Stimulated activated CD8-positive, alpha-beta memory T cell treated with anti-CD3 and anti-CD28 coated beads, Interleukin-12 subunit alpha, Interleukin-12 subunit beta, amount 100 ng/mL, for 1 hour (primary cell): ENCODE measurements around the gene LYPD8.
"Not testable (repeated sequence)": the region's sequence is repeated elsewhere in the genome, so short reads cannot be mapped to it uniquely, and the experiment has no call there.

ENCODE experiments used
- DNase-seq: peaks from one replicate; pipeline ENCODE4 v3.0.0-alpha.2; 2020; ENCODE audit warnings: low read depth

LYPD8 gene, protein sequence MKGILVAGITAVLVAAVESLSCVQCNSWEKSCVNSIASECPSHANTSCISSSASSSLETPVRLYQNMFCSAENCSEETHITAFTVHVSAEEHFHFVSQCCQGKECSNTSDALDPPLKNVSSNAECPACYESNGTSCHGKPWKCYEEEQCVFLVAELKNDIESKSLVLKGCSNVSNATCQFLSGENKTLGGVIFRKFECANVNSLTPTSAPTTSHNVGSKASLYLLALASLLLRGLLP

GRCh38 chr1:248755517-248755916 lies at the start of gene LYPD8:
Gene LYPD8, minus strand, starts transcription at chr1:248755759. Its CDS starts 4,678 bp downstream, at chr1:248751081.
- no peak for DNase-seq

GRCh38 chr1:248804771-248805681 lies 49.5 kb upstream of the LYPD8 start:
- no peak for DNase-seq

GRCh38 chr1:248803501-248803900 lies 47.9 kb upstream of the LYPD8 start:
- not testable (repeated sequence) for DNase-seq

GRCh38 chr1:248802454-248802853 lies 46.9 kb upstream of the LYPD8 start:
- DNase-seq, result no peak

DNA sequence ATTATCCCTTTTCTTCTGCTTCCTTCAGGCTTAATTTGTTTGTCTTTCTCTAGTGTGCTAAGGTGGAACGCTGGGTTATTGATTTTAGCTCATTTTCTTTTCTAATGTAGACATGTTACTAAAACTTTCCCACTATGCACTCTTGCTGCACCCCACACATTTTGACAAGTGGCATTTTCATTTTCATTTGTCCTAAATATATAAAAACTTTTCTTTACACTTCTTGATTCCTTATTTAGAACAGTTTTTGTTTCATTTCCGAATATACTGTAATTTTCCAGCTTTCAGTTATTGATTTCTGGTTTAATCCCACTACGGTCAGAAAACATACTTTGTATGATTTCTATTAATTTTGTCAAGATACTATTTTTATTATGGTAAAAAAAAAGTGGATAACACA lies 44.9 kb upstream of the LYPD8 start:
- no peak for DNase-seq

DNA sequence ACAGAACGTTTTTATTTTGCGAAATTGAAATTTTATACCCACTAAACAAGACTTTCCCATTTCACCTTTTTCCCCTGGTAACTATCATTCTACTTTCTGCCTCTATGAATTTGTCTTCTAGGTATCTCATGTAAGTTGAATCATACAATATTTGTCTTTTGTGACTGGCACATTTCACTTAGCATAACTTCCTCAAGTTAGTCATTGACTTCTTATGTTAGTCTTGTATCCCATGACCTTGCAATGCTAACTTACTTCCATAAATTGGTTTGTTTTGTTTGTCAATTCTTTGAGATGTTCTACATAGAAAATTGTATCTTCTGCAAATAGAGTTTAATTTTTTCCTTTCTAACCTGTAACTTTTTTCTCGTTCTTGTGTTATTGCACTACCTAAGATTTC lies 43.2 kb upstream of the LYPD8 start:
- DNase-seq, result no peak

GRCh38 chr1:248794663-248795062 lies 39.1 kb upstream of the LYPD8 start:
- not testable (repeated sequence) for DNase-seq

- no peak for DNase-seq
Measured at GRCh38 chr1:248793592-248793991, 38.0 kb upstream of the LYPD8 start.

DNA sequence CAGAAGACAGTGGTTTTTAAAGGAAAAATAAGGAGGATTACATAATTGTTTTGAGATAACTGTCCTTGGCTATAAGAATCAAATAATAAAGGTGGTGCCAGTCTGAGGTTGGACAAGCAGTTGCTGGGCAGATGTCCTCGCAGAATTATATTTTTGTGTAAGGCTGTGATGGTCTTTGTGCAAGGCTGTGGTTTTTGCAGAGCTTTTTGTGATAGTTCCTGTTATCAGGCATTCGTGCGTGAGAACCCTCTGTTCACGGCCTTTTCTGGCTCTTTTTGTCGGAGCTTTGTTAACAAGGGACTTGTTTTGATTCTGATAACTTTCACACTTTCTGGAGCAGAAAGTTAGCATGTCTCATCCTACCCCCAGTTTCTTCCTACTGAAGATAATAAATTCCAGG lies 36.8 kb upstream of the LYPD8 start:
- DNase-seq, result no peak

DNA sequence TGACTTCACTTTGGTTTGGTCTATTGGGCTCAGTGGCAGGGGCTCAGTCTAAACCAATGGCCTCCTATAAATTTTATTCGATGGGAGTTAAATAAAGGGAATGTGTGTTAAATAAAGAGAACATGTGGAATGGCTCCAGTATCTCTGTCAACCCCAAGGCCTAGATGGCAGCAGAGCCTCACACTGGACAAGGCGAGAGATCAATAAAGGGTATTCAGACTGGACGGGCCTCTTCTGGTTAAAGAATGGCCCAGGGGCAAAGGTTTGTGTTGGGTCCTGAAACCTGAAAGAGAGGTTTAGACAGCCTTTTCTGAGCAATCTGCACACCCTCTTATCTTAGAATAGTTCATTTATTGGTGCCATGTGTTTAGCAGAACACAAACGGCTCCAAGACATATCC lies 35.5 kb upstream of the LYPD8 start:
- DNase-seq, result no peak

- no peak for DNase-seq
Measured at GRCh38 chr1:248790456-248790855, 34.9 kb upstream of the LYPD8 start.

DNA sequence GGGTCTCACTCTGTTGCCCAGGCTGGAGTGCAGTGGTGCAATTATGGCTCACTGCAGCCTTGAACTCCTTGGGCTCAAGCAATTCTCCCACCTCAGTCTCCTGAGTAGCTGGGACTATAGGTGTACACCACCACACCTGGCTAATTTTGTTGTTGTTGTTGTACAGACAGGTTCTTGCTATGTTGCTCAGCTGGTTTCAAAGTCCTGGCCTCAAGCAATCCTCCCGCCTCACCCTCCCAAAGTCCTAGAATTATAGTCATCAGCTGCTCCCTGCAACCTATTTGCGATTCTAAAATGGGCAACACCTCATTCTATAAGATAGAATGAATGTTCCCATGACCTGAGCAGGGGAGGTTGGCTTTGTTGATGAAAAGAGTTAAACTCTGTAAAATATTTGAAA lies 33.8 kb upstream of the LYPD8 start:
- DNase-seq, result not testable (repeated sequence)

DNA sequence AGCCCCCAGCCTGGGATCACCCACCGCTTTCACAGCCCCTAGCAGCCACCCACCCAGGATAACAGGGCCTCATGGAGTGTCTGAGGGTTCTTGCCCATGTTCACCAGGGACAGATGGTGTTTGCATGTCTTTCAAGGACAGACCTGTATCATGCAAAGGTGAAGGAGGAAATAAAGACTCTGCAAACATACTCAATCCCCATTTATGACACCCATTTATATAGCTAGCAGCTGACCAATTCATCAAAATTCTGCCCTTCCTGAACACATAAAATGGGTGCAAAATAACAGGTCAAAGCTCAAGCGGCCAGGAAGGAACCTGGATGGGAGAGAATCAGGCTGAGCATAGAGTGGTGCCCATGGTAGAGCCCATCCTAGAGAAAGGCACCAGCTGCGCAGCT lies 32.8 kb upstream of the LYPD8 start:
- DNase-seq, result no peak

- DNase-seq, result no peak
Measured at GRCh38 chr1:248787430-248787829, 31.9 kb upstream of the LYPD8 start.

- no peak for DNase-seq
Measured at GRCh38 chr1:248786156-248786555, 30.6 kb upstream of the LYPD8 start.

DNA sequence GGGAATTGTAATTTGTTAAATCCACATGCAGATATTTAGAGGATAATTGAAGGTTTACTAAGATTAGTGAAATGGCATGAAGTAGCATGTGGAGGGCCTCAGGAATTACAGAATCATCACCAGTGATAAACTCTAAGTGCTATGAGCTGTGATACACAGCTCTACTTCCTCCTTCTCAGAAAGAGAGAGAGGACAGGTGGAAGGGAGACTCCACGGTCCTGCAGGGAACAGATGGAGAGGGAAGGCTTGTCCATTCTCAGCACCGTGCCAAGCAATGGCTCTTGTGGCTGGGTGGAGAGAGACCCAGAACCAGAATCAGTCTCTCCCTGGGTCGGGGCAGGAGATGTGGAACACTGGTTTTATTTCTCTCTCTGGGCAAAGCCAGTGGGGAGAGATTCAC lies 27.8 kb upstream of the LYPD8 start:
- no peak for DNase-seq

DNA sequence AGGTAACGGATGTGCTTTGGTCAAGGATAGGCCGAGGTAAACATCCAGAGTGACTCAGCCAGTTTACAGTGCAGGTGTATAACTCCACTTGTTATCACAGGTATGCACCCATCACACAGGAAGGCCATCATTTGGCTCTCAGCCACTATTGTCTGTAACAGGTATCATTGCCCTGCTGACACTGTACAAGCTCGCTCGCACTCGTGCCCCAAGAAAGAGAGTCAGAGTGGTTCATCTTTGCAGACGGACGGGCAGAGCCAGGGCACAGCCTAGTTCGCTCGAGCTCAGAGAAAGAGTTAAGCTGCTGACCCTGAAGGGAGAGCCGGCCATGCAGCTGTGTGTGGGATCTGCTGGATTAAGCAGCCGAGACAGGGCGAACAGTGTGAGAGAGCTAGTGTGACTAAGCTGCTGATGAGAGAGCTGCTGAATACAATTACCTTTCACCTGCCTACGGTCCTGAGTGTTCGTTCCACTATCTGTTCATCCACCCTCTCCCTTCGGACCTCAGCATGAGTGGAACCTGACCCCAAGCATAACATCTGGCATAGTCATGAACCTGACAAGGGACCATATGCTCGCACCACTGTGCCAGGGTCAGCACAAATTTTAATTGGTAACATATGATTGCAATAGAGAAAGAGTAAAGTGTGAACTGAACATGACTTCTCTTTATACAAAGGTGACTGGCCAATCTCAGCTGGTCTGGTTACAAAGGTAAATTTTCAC lies 27.0 kb upstream of the LYPD8 start:
- no peak for DNase-seq

DNA sequence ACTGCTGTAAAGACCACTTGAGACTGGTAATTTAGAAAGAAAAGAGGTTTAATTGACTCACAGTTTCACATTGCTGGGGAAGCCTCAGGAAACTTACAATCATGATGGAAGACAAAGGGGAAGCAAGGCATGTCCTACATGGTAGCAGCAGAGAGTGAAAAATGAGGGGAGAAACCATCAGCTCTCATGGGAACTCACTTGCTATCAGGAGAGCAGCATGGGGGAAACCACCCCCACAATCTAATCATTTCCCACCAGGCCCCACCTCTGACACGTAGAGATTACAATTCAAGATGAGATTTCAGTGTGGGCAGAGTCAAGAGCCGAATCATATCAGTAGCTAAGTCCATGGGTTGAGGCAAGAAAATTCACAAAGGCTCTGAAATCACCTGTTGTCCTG lies 23.8 kb upstream of the LYPD8 start:
- DNase-seq, result no peak

GRCh38 chr1:248778906-248779305 lies 23.3 kb upstream of the LYPD8 start:
- DNase-seq, result no peak

- DNase-seq, result no peak
Measured at GRCh38 chr1:248776991-248777390, 21.4 kb upstream of the LYPD8 start.

DNA sequence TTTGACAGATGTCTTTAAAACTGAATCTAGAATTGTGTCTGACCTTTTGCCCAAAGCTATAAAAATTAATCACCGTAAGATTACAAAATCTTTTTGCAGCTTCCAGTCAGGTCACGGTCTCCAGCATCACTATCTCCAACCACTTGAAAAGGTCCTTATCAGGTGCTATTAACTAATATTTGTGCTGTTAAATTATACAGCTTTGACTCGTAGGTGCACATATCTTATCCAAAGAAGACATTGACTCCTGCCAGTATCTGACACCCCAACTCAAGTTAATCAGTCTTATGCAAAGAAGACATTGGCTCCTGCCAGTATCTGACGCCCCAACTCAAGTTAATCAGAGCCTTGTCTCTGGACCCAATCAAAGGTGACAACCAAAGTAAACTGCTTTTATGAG lies 19.9 kb upstream of the LYPD8 start:
- no peak for DNase-seq

DNA sequence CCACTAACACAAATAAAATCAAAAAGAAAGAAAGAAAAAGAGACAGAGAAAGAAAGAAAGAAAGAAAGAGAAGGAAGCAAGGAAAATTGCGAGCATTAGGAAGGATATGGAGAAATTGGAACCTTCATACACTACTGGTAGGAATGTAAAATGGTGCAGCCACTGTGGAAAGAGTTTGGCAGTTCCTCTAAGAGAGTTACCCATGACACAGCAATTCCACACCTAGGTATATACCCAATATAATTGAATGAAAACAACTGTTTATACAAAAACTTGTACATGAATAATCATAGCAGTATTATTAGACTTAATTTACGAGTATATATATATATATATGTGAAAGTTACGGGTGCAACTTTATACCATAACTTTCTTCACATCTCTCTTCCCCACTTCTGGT lies 4.1 kb upstream of the LYPD8 start:
- DNase-seq, result no peak

- no peak for DNase-seq
Measured at GRCh38 chr1:248758352-248758751, 2.8 kb upstream of the LYPD8 start.
